Lung (tissue), 12 donors: ENCODE measurements around the gene POMGNT2. TPM values are rescaled to one million over a fixed set of nuclear protein-coding genes. Genes with fewer than 3 reads are reported as not detected.
"Not testable (repeated sequence)": the region's sequence is repeated elsewhere in the genome, so short reads cannot be mapped to it uniquely, and the experiment has no call there.

Experiments used
- ATAC-seq: fragments of 200-7000 bp; cut with Tn5 transposase; one replicate; pipeline ENCODE4 v1.9.1; 2020; ENCODE audit warnings: moderate number of reproducible peaks; ENCODE audit not compliant: insufficient read depth, low FRiP score
- DNase-seq, 3 donors: peaks; one replicate each; pipeline ENCODE4 v3.0.0-alpha.2; 2013 to 2017
- H3K27ac ChIP-seq, 2 donors: one replicate each; pipeline ENCODE4 v1.5.1; 2013; ENCODE audit warnings: mild to moderate bottlenecking in 2 of 2, moderate library complexity in 2 of 2, control low read depth in 1 of 2, inconsistent platforms in 1 of 2, low read depth in 1 of 2, low read length in 1 of 2
- H3K27me3 ChIP-seq, 3 donors: one replicate each; pipeline ENCODE4 v1.5.1; 2013; ENCODE audit warnings: low read length in 2 of 3; ENCODE audit not compliant: control insufficient read depth in 3 of 3, insufficient read depth in 3 of 3
- H3K36me3 ChIP-seq, 4 donors: one replicate each; pipeline ENCODE4 v1.5.1; 2013; ENCODE audit warnings: low read length in 4 of 4, mild to moderate bottlenecking in 1 of 4, moderate library complexity in 1 of 4; ENCODE audit not compliant: control insufficient read depth in 4 of 4, insufficient read depth in 4 of 4
- H3K4me1 ChIP-seq, 5 donors: one replicate each; pipeline ENCODE4 v1.5.1; 2013; ENCODE audit warnings: low read length in 5 of 5, mild to moderate bottlenecking in 2 of 5, moderate library complexity in 1 of 5; ENCODE audit not compliant: control insufficient read depth in 5 of 5, insufficient read depth in 5 of 5
- H3K4me3 ChIP-seq: one replicate; pipeline ENCODE4 v1.5.1; 2013; ENCODE audit warnings: mild to moderate bottlenecking, control low read depth, moderate library complexity
- H3K9ac ChIP-seq, 2 donors: one replicate each; pipeline ENCODE4 v1.5.1; 2013; ENCODE audit warnings: low read length in 2 of 2, control low read depth in 1 of 2; ENCODE audit not compliant: insufficient read depth in 1 of 2
- H3K9me3 ChIP-seq, 4 donors: one replicate each; pipeline ENCODE4 v1.5.1; 2013; ENCODE audit warnings: low read length in 3 of 4, mild to moderate bottlenecking in 1 of 4, moderate library complexity in 1 of 4; ENCODE audit not compliant: control insufficient read depth in 4 of 4, insufficient read depth in 3 of 4
- WGBS, 2 donors: extraction: QIAGEN DNeasy Blood & Tissue Kit; methylation state at CpG; one replicate each; pipeline ENCODE4 v1.1.7; 2013; 5-methylcytosine and 5-hydroxymethylcytosine counted together
- polyA plus RNA-seq, 2 donors: library from polyadenylated mRNA; stranded (reverse); fragments of 200-250 nt; gene quantifications; one replicate each; pipeline ENCODE4 v1.2.1, GENCODE V29; 2013
- total RNA-seq, 2 donors: library from RNA; depleted of rRNA in 1 of 2; stranded (reverse); fragments of >200 nt in 1 of 2; gene quantifications; one replicate each; pipeline ENCODE4 v1.2.1, GENCODE V29; 2014 to 2021
- TF ChIP-seq, protein P1 (sequence below): IDR thresholded peaks from 2 replicates; pipeline ENCODE4 v1.5.1; 2012; ENCODE audit warnings: mild to moderate bottlenecking; ENCODE audit errors: control extremely low read depth, extremely low read depth
- donor health status: control.
- donor health status: control.
- donor health status: Bipolar disorder and iron deficiency.
- donor health status: healthy.
- donor health status: DM: yes; HTN: yes; CAD: no.

POMGNT2 gene
- total and polyA plus RNA-seq, 4 donors: 5.8 to 15.7 (median 13.1) TPM

DNA sequence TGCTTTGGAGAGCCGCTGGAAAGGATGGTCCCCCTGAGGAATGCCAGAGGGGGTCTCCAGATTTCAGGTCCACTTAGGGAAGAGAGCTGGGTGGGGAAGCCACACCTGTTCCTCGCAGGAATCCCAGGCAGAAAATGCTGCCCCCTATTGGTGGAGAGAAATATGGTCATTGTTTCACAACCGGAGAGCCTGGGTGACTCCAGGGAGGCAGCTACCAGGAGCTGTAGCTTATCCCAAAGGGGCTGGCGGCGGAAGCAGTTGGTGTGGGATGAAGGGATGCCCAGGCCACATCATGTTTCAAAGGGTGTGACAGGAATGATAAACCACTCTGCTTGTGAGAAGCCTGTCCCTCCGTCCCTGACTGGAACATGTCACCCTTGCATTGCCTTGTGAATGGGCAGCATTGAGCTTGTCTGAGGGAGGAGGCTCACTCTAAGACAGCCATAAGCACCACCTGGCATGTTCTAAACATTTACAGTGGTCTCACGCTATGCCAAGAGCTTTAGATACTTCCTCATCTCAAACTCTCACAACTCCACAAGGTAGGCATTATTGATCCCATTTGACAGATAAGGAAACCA lies 34.5 kb downstream of the POMGNT2 start:
- no peaks in the 10 kb centered on the region for H3K36me3 ChIP-seq
- WGBS, 2 donors: 59 to 67% methylated on average over 7 of the region's 7 CpGs
- no peaks in the 10 kb centered on the region for H3K27me3 ChIP-seq
- H3K4me1 ChIP-seq: peaks cover 0 to under 1% (median 0%) of the 10 kb centered on the region in 5 donors
- TF ChIP-seq, protein P1, sequence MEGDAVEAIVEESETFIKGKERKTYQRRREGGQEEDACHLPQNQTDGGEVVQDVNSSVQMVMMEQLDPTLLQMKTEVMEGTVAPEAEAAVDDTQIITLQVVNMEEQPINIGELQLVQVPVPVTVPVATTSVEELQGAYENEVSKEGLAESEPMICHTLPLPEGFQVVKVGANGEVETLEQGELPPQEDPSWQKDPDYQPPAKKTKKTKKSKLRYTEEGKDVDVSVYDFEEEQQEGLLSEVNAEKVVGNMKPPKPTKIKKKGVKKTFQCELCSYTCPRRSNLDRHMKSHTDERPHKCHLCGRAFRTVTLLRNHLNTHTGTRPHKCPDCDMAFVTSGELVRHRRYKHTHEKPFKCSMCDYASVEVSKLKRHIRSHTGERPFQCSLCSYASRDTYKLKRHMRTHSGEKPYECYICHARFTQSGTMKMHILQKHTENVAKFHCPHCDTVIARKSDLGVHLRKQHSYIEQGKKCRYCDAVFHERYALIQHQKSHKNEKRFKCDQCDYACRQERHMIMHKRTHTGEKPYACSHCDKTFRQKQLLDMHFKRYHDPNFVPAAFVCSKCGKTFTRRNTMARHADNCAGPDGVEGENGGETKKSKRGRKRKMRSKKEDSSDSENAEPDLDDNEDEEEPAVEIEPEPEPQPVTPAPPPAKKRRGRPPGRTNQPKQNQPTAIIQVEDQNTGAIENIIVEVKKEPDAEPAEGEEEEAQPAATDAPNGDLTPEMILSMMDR: no peak
- no peaks in the 10 kb centered on the region for H3K9me3 ChIP-seq
- no peak overlapping the region for H3K4me3 ChIP-seq
- H3K9ac ChIP-seq: no peak overlapping the region
- no peak overlapping the region for H3K27ac ChIP-seq
- DNase-seq: no peak
- ATAC-seq: no peak

DNA sequence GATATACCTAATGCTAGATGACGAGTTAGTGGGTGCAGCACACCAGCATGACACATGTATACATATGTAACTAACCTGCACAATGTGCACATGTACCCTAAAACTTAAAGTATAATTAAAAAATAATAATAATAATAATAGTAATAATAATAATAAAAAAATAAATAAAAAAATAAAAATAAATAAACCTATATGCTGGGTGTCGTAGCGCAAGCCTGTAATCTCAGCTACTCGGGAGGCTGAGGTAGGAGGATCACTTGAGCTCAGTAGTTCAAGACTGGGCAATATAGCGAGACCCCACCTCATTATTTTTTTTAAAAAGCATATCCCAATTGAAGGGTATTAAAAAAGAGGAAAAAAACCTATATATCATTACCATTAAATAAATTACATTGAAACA lies 35.2 kb downstream of the POMGNT2 start:
- ATAC-seq, H3K36me3 ChIP-seq, H3K9ac ChIP-seq, H3K9me3 ChIP-seq, H3K27me3 ChIP-seq, H3K27ac ChIP-seq, H3K4me3 ChIP-seq, DNase-seq, H3K4me1 ChIP-seq: not testable (repeated sequence)
- WGBS, 2 donors: 96% methylated on average over 4 of the region's 5 CpGs

DNA sequence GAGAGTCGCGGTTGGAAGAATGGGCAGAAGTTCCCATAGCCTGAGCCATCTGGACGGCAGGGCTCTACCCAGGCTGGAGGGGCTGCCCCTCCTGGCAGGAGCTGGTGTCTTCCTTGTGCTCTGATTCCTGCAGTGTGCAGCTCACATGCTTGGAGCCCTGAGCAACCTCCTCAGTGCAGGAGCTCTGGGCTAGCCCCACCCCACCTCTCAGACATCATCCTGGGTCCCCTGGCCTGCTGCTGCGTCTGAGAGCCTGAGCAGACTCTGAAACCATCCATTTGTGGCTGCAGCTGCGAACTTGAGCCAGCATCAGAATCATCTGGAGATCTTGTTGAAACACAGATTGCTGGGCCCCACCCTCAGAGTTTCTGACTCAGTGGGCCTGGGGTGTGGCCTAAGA lies 42.8 kb downstream of the POMGNT2 start:
- no peaks in the 10 kb centered on the region for H3K27me3 ChIP-seq
- TF ChIP-seq, protein P1: no peak
- H3K9ac ChIP-seq: no peak overlapping the region
- no peak overlapping the region for H3K27ac ChIP-seq
- no peak overlapping the region for H3K4me3 ChIP-seq
- H3K36me3 ChIP-seq: no peaks in the 10 kb centered on the region
- WGBS, 2 donors: 75 to 79% methylated on average over 5 of the region's 5 CpGs
- ATAC-seq (no peak), DNase-seq (no peak)
- H3K4me1 ChIP-seq: no peaks in the 10 kb centered on the region
- peaks cover 0 to 5% (median 0%) of the 10 kb centered on the region in 4 donors for H3K9me3 ChIP-seq

DNA sequence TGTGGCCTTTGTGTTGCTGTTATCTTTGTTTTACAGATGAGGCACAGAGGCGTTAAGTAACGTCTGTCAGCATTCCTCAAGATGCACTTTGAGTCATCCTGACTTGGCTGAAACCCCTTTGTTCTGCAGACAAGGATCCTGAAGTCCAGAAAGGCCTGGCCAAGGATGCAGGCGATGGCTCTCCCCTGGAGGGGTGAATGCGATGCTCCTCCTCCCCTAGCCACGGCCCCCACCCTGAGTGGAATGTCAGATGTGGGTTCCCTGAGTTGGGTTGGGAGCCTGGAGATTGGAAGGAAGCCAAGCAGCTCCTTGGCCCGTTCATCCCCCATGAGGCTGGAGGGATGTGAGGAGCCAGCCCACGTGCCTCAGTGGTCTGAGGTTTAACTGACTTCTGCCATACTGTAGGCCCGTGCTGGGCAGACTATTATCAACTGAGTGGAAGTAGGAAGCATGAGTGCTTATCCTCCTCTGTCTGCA lies 43.3 kb downstream of the POMGNT2 start:
- DNase-seq: no peak
- peaks cover 0 to 5% (median 0%) of the 10 kb centered on the region in 4 donors for H3K9me3 ChIP-seq
- no peak overlapping the region for H3K4me3 ChIP-seq
- no peaks in the 10 kb centered on the region for H3K36me3 ChIP-seq
- H3K27me3 ChIP-seq: no peaks in the 10 kb centered on the region
- TF ChIP-seq, protein P1: no peak
- 79 to 83% methylated on average over 8 of the region's 8 CpGs for WGBS, 2 donors
- no peak overlapping the region for H3K9ac ChIP-seq
- H3K4me1 ChIP-seq: no peaks in the 10 kb centered on the region
- no peak for ATAC-seq
- H3K27ac ChIP-seq: no peak overlapping the region
